A549 (cell line): ENCODE results near the gene MYOG.
A peak's percentile ranks its signal among the peaks of the same experiment; 100 is the strongest.

Source experiments
- BHLHE40 ChIP-seq: IDR thresholded peaks from 2 replicates; pipeline ENCODE4 v1.6.1; 2012; ENCODE audit warnings: low read depth, low read length, inconsistent platforms
- CTCF ChIP-seq: fragments of >200 bp; sonication (Bioruptor Twin); formaldehyde crosslinking; IDR thresholded peaks from 3 replicates; pipeline ENCODE4 v1.5.1; 2016
- JUN ChIP-seq, 2 experiments: fragments of >200 bp; sonication (Bioruptor Twin); formaldehyde crosslinking; IDR thresholded peaks; 2 replicates in 1 of 2; 3 replicates in 1 of 2; pipeline ENCODE4 v1.6.1; 2016 to 2017
- MAX ChIP-seq: IDR thresholded peaks from 2 replicates; pipeline ENCODE4 v1.6.1; 2012
- PHF8 ChIP-seq: fragments of 200-600 bp; sonication (generic); IDR thresholded peaks from 2 replicates; pipeline ENCODE4 v1.6.1; 2016; ENCODE audit warnings: low read depth, mild to moderate bottlenecking, antibody characterized with exemption, moderate library complexity, borderline replicate concordance
- POLR2A ChIP-seq: IDR thresholded peaks from 2 replicates; pipeline ENCODE4 v1.6.1; 2012; ENCODE audit warnings: mild to moderate bottlenecking, low read length
- RAD21 ChIP-seq, 2 experiments: fragments of >200 bp in 1 of 2; sonication (Bioruptor Twin) in 1 of 2; formaldehyde crosslinking in 1 of 2; IDR thresholded peaks in 1 of 2; conservative IDR thresholded peaks in 1 of 2; 2 replicates in 1 of 2; 3 replicates in 1 of 2; pipeline ENCODE4 v1.6.1; 2012 to 2018; ENCODE audit warnings: inconsistent platforms in 1 of 2
- REST ChIP-seq: fragments of 200-600 bp; sonication (generic); IDR thresholded peaks from 2 replicates; pipeline ENCODE4 v1.6.1; 2016; ENCODE audit warnings: antibody characterized with exemption, mild to moderate bottlenecking, moderate library complexity
- USF2 ChIP-seq: fragments of 450-650 bp; IDR thresholded peaks from 2 replicates; pipeline ENCODE4 v1.6.1; 2014; ENCODE audit warnings: antibody characterized with exemption

- TF ChIP-seq MAX = no peak
- TF ChIP-seq CTCF = no peak
- 0 out of 2 replicates have a peak, but pooled peaks have one; percentile 13 for TF ChIP-seq USF2
- no peak for TF ChIP-seq JUN (IDR thresholded peaks at IDR 0.05)
- TF ChIP-seq RAD21 (conservative IDR thresholded peaks at IDR 0.05 in 1 of 2, IDR thresholded peaks at IDR 0.05 in 1 of 2) = no peak
- no peak for TF ChIP-seq PHF8
- no peak for TF ChIP-seq REST
- TF ChIP-seq POLR2A = no peak
- TF ChIP-seq BHLHE40 = no peak
These were observed 47.5 kb downstream of the MYOG start for GRCh38 chr1:203038217-203038741.
